Parathyroid adenoma (tissue), 2 donors: ENCODE data around the gene PLCB3.

Source experiments
- H2AFZ ChIP-seq: fragments of 300-600 bp; sonication (generic); one replicate; pipeline ENCODE4 v1.7.0; 2017; ENCODE audit warnings: antibody characterized with exemption, mild to moderate bottlenecking
- H3K27ac ChIP-seq: fragments of 300-600 bp; sonication (generic); one replicate; pipeline ENCODE4 v1.7.0; 2017
- H3K27me3 ChIP-seq: fragments of 300-600 bp; sonication (generic); one replicate; pipeline ENCODE4 v1.7.0; 2017; ENCODE audit warnings: low read length; ENCODE audit not compliant: control insufficient read depth, insufficient read depth
- H3K36me3 ChIP-seq: fragments of 300-600 bp; sonication (generic); one replicate; pipeline ENCODE4 v1.7.0; 2017; ENCODE audit warnings: low read length; ENCODE audit not compliant: control insufficient read depth, insufficient read depth
- H3K4me1 ChIP-seq: fragments of 300-600 bp; sonication (generic); one replicate; pipeline ENCODE4 v1.7.0; 2017; ENCODE audit warnings: control low read depth
- H3K4me2 ChIP-seq: fragments of 300-600 bp; sonication (generic); one replicate; pipeline ENCODE4 v1.7.0; 2017; ENCODE audit warnings: low read length
- H3K4me3 ChIP-seq: fragments of 300-600 bp; sonication (generic); one replicate; pipeline ENCODE4 v1.7.0; 2017; ENCODE audit warnings: low read depth, low read length
- H3K79me2 ChIP-seq: fragments of 300-600 bp; sonication (generic); one replicate; pipeline ENCODE4 v1.7.0; 2017; ENCODE audit warnings: control low read depth
- H3K9ac ChIP-seq: fragments of 300-600 bp; sonication (generic); one replicate; pipeline ENCODE4 v1.7.0; 2017; ENCODE audit warnings: mild to moderate bottlenecking
- H3K9me3 ChIP-seq: fragments of 300-600 bp; sonication (generic); one replicate; pipeline ENCODE4 v1.7.0; 2017; ENCODE audit warnings: low read length; ENCODE audit not compliant: control insufficient read depth
- TF ChIP-seq, protein P1 (sequence below): fragments of 300-600 bp; sonication (generic); IDR thresholded peaks from one replicate; pipeline ENCODE4 v1.7.0; 2017; ENCODE audit warnings: antibody characterized with exemption, mild to moderate bottlenecking
- donor health status: primary hyperparathyroidism.

Gene PLCB3

DNA sequence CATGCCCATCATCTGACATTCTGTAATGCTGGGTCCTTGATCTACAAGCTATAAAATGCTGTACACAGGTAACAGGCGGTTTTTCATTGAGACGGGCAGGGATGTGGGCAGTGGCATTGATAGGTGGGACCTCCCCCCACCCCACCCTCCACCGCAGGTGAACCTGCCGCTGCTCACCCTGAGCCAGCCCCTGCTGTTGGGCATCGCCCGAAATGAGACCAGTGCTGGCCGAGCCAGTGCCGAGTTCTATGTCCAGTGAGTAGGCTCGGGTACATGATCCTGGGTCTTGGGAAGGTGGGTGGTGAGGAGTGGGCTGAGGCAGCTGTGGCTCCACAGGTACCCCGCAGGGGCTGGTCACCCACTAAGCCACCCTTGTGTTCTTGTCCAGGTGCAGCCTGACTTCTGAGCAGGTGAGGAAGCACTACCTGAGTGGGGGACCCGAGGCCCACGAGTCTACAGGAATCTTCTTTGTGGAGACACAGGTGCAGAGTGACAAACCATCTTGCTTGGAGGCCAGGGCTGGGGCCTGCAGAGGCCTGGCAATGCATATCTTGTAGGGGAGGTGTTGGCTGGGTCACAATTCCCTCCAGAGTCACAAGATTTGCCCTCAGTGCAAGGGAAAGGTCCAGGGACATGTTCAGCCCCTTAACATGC is 22.1 kb upstream of the PLCB3 start:
- Histone ChIP-seq H3K4me3 (no peak overlapping the region), H3K9me3 (no peaks in the 10 kb centered on the region), H2AFZ (no peak overlapping the region), H3K79me2 (no peaks in the 10 kb centered on the region), H3K36me3 (no peaks in the 10 kb centered on the region), H3K27me3 (no peaks in the 10 kb centered on the region), H3K4me2 (no peak overlapping the region), H3K9ac (no peak overlapping the region), H3K27ac (no peak overlapping the region), H3K4me1 (peaks cover 7% of the 10 kb centered on the region)
- TF ChIP-seq, protein P1, sequence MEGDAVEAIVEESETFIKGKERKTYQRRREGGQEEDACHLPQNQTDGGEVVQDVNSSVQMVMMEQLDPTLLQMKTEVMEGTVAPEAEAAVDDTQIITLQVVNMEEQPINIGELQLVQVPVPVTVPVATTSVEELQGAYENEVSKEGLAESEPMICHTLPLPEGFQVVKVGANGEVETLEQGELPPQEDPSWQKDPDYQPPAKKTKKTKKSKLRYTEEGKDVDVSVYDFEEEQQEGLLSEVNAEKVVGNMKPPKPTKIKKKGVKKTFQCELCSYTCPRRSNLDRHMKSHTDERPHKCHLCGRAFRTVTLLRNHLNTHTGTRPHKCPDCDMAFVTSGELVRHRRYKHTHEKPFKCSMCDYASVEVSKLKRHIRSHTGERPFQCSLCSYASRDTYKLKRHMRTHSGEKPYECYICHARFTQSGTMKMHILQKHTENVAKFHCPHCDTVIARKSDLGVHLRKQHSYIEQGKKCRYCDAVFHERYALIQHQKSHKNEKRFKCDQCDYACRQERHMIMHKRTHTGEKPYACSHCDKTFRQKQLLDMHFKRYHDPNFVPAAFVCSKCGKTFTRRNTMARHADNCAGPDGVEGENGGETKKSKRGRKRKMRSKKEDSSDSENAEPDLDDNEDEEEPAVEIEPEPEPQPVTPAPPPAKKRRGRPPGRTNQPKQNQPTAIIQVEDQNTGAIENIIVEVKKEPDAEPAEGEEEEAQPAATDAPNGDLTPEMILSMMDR: no peak

DNA sequence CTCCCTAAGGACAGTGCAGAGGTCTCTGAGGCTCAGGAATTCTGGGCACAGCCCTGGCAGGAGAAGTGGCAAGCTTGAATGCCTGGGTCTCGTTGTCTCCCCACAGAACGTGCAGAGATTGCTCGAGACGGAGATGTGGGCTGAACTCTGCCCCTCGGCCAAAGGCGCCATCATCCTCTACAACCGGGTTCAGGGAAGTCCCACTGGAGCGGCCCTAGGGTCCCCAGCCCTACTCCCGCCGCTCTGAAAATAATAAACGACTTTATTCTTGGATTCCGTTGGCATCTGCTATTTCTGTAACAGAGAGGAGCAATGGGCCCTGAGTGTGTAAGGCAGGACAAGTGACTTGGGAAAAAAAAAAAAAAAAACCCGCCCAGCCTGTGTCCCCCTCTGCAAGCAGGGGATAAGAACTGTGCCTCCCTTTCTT is 21.6 kb upstream of the PLCB3 start:
- Histone ChIP-seq H3K36me3 (no peaks in the 10 kb centered on the region), H3K4me3 (peak overlapping the region; percentile 77), H3K9ac (no peak overlapping the region), H2AFZ (peak overlapping the region; percentile 76), H3K4me2 (peak overlapping the region; percentile 89), H3K4me1 (peaks cover 7% of the 10 kb centered on the region), H3K9me3 (no peaks in the 10 kb centered on the region), H3K27ac (peak overlapping the region; percentile 81), H3K27me3 (no peaks in the 10 kb centered on the region), H3K79me2 (no peaks in the 10 kb centered on the region)
- TF ChIP-seq, protein P1: no peak

DNA sequence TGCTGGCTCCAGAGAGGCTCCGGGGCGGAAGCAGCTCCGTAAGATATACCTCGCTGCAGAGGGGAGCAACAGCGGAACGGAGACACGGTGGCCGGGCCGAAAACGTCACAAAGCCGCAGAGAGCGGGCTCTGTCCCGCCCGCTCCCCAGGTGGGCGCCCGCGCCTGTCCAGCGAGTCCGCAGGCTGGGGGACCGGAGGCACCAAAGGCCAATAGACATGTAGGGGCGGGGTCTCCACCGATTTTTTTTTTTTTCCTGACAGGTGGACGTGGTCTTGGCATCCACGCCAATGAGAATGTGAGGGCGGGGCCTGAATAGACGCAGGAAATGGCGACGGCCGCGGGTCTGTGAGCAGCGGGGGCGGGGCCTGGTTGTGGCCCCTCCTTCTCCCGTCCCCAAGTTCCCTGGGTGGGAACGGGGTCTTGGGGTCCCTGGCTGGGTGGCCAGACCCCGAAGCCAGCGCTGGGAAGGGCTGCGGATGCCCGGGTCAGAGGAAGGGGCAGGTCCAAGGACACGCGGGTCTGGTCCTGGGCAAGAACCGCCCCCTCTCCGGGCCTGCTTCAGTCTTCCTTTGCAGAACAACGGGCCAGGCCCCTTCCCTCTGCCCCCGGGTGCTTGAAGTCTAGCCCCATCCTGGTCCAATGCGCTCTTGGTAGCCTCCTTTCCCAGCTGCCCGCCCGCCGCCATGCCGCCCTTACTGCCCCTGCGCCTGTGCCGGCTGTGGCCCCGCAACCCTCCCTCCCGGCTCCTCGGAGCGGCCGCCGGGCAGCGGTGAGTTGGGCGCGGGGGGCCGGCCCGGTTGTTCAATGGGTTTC is 21.0 kb upstream of the PLCB3 start, which contains the start of gene DNAJC4:
TSS of gene DNAJC4 (plus strand) at position 378 of the 814 bp plus-strand sequence. CDS start at position 685, 307 bp downstream.
- TF ChIP-seq, protein P1: no peak
- Histone ChIP-seq H2AFZ (peak within 1 kb of the TSS; percentile 76), H3K4me1 (peaks cover 7% of the 10 kb centered on the region)

DNA sequence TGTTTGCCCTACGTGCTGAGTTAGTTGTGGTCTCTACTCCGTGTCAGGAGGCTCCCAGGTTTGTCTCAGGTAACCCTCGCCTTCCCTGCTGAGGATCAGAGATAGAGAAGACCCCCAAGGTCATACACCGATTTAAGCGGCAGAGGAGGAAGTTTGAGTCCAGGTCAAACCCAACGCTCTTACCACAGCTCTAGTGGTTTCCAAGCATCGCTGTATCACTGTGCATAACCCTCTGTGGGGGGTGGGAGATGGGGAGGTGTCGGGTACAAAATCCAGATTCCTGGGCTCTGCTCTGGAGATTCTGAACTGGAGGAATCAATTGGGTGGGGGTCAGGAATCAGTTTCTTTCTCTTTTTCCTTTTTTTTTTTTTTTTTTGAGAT is 20.4 kb upstream of the PLCB3 start:
- Histone ChIP-seq H3K36me3 (no peaks in the 10 kb centered on the region), H3K9ac (peak overlapping the region; percentile 46), H3K27ac (peak overlapping the region; percentile 81), H2AFZ (peak overlapping the region; percentile 76), H3K4me3 (peak overlapping the region; percentile 77), H3K79me2 (no peaks in the 10 kb centered on the region), H3K9me3 (no peaks in the 10 kb centered on the region), H3K4me2 (peak overlapping the region; percentile 89), H3K4me1 (peaks cover 7% of the 10 kb centered on the region), H3K27me3 (no peaks in the 10 kb centered on the region)
- TF ChIP-seq, protein P1: no peak

More for the DNA sequence above, 21.0 kb upstream of the PLCB3 start, which contains the start of gene DNAJC4:
- no peaks in the 10 kb centered on the region for H3K79me2 ChIP-seq
- H3K36me3 ChIP-seq: no peaks in the 10 kb centered on the region
- H3K9ac ChIP-seq: peak within 1 kb of the TSS; percentile 46
- peak within 1 kb of the TSS; percentile 89 for H3K4me2 ChIP-seq
- peak within 1 kb of the TSS; percentile 77 for H3K4me3 ChIP-seq
- H3K27ac ChIP-seq: peak within 1 kb of the TSS; percentile 81
- H3K9me3 ChIP-seq: no peaks in the 10 kb centered on the region
- no peaks in the 10 kb centered on the region for H3K27me3 ChIP-seq
